Type B pancreatic cell (in vitro differentiated cells): ENCODE measurements around the gene OR2J3. TPM values are rescaled to one million over a fixed set of nuclear protein-coding genes. Genes with fewer than 3 reads are reported as not detected.

Source experiments
- DNase-seq: peaks from one replicate; pipeline ENCODE4 v3.0.0; 2021; ENCODE audit warnings: mixed read lengths; ENCODE audit not compliant: unreplicated experiment; ENCODE audit errors: extremely low spot score
- H3K27ac Mint-ChIP-seq: 2 replicates; pipeline ENCODE4 v1.8.0; 2021; ENCODE audit warnings: mild to moderate bottlenecking, mixed read lengths
- H3K27me3 Mint-ChIP-seq: 2 replicates; pipeline ENCODE4 v1.8.0; 2021; ENCODE audit warnings: mixed read lengths
- H3K36me3 Mint-ChIP-seq: 2 replicates; pipeline ENCODE4 v1.8.0; 2021; ENCODE audit warnings: mixed read lengths
- H3K4me1 Mint-ChIP-seq: one replicate; pipeline ENCODE4 v1.8.0; 2021; ENCODE audit warnings: mixed read lengths; ENCODE audit not compliant: unreplicated experiment
- H3K4me3 Mint-ChIP-seq: 2 replicates; pipeline ENCODE4 v1.8.0; 2021; ENCODE audit warnings: mild to moderate bottlenecking, mixed read lengths
- H3K9me3 Mint-ChIP-seq: 2 replicates; pipeline ENCODE4 v1.8.0; 2021; ENCODE audit warnings: mixed read lengths
- total RNA-seq: library from RNA; stranded (reverse); gene quantifications from 2 replicates; pipeline ENCODE4 v1.2.1, GENCODE V29; 2021; ENCODE audit warnings: low replicate concordance
- TF ChIP-seq, protein P1 (sequence below): fragments of 200-600 bp; sonication (generic); conservative IDR thresholded peaks from 2 replicates; pipeline ENCODE4 v1.5.0; 2021; ENCODE audit warnings: antibody characterized with exemption, mild to moderate bottlenecking

The OR2J3 gene
- total RNA-seq, 1 donor from 2014 or later: not detected

DNA sequence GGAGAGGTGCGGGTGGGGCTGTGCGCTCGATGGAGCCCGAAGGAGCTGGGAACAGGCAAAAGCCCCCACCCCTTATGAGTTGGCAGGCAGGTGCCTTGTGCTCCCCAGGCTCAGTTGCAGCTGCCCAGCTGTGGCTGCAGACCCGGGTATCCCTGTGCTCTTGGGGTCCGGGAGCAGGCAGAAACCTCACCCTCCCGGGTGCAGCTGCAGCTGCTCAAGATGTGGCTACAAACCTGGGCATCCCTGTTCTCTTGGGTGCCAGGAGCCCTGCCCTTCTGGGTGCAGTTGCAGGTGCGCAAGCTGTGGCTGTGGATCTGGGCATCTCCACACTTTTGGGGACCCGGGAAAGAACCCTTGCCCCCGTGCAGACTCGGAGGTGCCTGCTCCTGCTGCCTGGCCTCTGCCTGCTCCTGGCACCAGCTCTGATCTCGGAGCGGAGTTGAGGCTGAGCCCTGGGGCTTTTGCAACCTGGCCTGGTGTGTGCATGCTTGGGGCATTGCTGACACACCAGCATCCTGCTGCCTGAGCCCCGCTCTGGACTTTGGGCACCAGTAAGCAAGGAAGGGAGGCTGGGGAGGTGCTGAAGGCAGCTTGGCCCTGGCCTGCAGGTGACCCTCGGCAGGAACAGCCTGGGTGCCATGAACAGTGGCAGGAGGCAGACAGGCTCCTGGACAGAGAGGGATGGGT lies 21.6 kb downstream of the OR2J3 start:
- Mint-ChIP-seq H3K27me3 (peaks cover 21% of the 10 kb centered on the region), H3K4me1 (no peaks in the 10 kb centered on the region), H3K36me3 (no peaks in the 10 kb centered on the region), H3K9me3 (no peaks in the 10 kb centered on the region), H3K27ac (no peak overlapping the region), H3K4me3 (no peak overlapping the region)
- DNase-seq: no peak
- TF ChIP-seq, protein P1, sequence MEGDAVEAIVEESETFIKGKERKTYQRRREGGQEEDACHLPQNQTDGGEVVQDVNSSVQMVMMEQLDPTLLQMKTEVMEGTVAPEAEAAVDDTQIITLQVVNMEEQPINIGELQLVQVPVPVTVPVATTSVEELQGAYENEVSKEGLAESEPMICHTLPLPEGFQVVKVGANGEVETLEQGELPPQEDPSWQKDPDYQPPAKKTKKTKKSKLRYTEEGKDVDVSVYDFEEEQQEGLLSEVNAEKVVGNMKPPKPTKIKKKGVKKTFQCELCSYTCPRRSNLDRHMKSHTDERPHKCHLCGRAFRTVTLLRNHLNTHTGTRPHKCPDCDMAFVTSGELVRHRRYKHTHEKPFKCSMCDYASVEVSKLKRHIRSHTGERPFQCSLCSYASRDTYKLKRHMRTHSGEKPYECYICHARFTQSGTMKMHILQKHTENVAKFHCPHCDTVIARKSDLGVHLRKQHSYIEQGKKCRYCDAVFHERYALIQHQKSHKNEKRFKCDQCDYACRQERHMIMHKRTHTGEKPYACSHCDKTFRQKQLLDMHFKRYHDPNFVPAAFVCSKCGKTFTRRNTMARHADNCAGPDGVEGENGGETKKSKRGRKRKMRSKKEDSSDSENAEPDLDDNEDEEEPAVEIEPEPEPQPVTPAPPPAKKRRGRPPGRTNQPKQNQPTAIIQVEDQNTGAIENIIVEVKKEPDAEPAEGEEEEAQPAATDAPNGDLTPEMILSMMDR: no peak

DNA sequence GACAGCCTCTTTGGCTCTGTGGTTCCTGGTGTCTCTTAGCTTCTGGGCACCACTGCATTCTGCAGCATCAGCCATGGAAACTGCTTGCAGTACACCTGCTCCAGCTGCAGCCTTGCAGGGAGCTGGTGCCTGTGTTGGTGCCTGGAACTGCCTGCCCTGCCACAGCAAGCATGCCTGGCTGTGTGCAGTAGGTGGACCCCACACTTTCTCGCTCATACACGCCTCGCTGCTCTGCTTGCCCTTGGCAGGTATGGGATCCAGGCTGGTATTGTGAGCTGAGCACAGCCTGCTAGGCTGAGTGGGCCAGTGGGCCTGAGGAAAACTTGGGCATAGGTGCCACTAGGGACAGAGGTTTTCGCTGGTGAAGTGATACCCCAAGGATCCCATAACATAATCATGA lies 22.8 kb downstream of the OR2J3 start:
- Mint-ChIP-seq H3K36me3 (no peaks in the 10 kb centered on the region), H3K27ac (no peak overlapping the region), H3K9me3 (no peaks in the 10 kb centered on the region), H3K4me1 (no peaks in the 10 kb centered on the region), H3K4me3 (no peak overlapping the region), H3K27me3 (peaks cover 22% of the 10 kb centered on the region)
- no peak for DNase-seq
- TF ChIP-seq, protein P1: no peak

DNA sequence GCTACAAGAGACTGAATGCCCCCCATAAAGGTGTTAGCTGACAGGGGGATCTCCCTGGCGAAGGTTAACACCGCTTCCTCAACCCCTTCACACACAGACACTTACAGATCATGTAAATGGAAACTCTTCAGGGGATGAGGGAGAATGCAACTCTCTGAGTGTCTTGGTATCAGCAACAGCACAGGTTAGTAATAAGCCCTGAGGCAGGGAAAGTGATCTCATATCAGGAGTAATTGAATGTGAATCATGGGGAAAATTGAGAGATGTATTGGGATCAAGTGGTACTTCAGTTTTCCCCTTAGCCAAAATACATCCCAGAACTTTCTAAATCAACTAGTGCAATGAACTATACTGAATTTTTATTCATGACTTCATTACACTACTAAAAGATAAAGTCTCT lies 23.8 kb downstream of the OR2J3 start:
- H3K36me3 Mint-ChIP-seq: no peaks in the 10 kb centered on the region
- TF ChIP-seq, protein P1: no peak
- no peak overlapping the region for H3K27ac Mint-ChIP-seq
- DNase-seq: no peak
- no peak overlapping the region for H3K4me3 Mint-ChIP-seq
- H3K4me1 Mint-ChIP-seq: no peaks in the 10 kb centered on the region
- H3K9me3 Mint-ChIP-seq: no peaks in the 10 kb centered on the region
- peaks cover 22% of the 10 kb centered on the region for H3K27me3 Mint-ChIP-seq

DNA sequence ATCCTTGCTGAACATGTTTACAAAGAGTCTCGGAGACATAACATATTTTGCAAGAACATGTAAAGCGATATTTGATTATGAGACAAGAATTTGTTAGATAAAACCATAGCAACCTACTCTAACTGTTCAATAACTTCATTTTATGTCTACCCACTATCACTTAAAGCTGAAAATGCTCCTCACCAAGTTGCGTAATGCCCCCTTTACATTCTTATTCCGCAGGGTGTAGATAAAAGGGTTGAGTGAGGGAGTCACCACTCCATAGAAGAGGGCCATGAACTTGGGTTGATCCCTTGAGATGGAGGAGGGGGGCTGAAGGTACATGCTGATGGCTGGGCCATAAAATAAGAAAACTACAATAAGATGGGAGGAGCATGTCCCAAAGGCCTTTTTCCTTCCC lies 29.9 kb downstream of the OR2J3 start:
- Mint-ChIP-seq H3K4me1 (no peaks in the 10 kb centered on the region), H3K36me3 (no peaks in the 10 kb centered on the region), H3K4me3 (no peak overlapping the region), H3K27me3 (peaks cover 4% of the 10 kb centered on the region), H3K27ac (no peak overlapping the region), H3K9me3 (no peaks in the 10 kb centered on the region)
- TF ChIP-seq, protein P1: no peak
- no peak for DNase-seq

DNA sequence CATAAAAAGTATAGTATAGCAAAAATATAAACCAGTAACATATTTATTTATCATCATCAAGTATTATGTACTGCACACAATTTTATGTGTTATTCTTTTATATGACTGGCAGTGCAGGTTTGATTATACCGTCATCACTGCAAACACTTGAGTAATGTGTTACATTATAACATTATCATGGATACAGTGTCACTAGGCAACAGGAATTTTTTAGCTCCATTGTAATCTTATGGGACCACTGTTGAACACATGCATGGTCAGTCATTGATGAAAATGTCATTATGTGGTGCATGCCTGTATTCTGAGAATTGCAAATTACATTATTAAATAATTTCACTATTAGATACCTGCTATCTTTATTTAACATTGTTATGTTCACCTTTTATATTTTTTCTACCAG lies 33.7 kb downstream of the OR2J3 start:
- Mint-ChIP-seq H3K36me3 (no peaks in the 10 kb centered on the region), H3K4me1 (no peaks in the 10 kb centered on the region), H3K9me3 (no peaks in the 10 kb centered on the region), H3K4me3 (no peak overlapping the region), H3K27me3 (peaks cover 5% of the 10 kb centered on the region), H3K27ac (no peak overlapping the region)
- no peak for DNase-seq
- TF ChIP-seq, protein P1: no peak
